Measurements from ENCODE around the gene CCDC157.

The CCDC157 gene

DNA sequence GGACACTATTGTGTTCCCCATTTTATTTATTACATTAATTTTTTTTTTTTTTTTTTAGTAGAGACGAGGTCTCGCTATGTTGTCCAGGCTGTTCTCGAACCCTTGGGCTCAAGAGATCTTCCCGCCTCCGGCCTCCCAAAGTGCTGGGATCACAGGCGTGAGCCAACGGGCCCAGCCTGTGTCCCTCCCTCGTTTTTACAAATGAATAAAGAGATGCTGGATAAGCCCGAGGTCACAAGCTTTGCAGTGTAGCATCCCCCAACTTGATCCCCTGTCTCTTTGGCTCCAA, 68.5 kb downstream of the CCDC157 start:
- no peaks in the 10 kb centered on the region for H3K27me3 Mint-ChIP-seq (ENCODE audit: low read depth)
- peak overlapping the region; percentile 98 for H3K4me3 Mint-ChIP-seq
- no peak for DNase-seq (ENCODE audit: low spot score)
- H3K36me3 Mint-ChIP-seq (ENCODE audit: low read depth): peaks cover 43% of the 10 kb centered on the region
- no peaks in the 10 kb centered on the region for H3K9me3 Mint-ChIP-seq
- H3K27ac Mint-ChIP-seq: peak overlapping the region; percentile 92
- H3K4me1 Mint-ChIP-seq (ENCODE audit: low read depth): peaks cover 49% of the 10 kb centered on the region

DNA sequence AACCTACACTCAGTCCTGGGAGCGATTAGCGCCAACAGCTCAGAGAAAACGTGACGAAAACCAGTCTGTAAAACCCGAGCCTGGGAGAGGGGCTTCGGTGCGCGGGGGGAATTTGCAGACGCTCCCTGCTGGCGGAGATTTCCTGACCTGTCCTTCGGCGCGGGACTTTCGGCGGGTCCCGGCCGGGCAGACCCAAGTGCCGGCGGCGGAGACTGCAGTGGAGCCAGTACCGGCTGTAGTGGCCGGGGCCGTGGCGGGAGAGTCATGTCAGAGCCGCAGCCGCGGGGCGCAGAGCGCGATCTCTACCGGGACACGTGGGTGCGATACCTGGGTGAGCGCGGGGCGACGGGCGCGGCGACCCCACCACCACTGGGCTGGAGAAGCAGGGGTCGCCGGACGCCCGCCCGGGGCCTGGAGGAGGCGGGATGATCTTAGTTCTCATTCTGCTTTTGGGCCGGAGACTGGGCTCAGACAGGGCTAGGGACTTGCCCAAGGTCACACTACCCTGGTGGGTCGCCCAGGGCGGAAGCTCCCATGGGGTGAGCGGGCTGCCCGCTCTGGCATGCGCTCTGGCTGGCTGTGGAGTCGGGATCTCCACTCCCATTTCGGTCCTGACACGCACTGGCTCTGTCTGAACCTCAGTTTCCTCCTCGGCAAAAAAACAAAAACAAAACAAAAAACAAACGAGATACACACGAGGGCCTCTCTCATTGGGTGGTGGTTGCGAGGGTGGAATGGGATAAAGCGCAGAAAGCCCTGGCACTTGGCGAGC, 69.0 kb downstream of the CCDC157 start, which contains the start of gene MTFP1:
TSS of gene MTFP1 (plus strand) at position 153 of the 772 bp plus-strand sequence. CDS start at position 265, 112 bp downstream.
- peak; percentile 52 for DNase-seq (ENCODE audit: low spot score)
- H3K4me3 Mint-ChIP-seq: peak within 1 kb of the TSS; percentile 98
- peaks cover 38% of the 10 kb centered on the region for H3K36me3 Mint-ChIP-seq (ENCODE audit: low read depth)
- H3K4me1 Mint-ChIP-seq (ENCODE audit: low read depth): peaks cover 43% of the 10 kb centered on the region
- no peaks in the 10 kb centered on the region for H3K27me3 Mint-ChIP-seq (ENCODE audit: low read depth)
- peak within 1 kb of the TSS; percentile 99 for H3K27ac Mint-ChIP-seq
- H3K9me3 Mint-ChIP-seq: no peaks in the 10 kb centered on the region

All from T-helper 2 cell treated with Interferon-gamma antibody and Interleukin-4, amounts not matched to agents 5 μg/mL and 100 μg/mL, for 36 hours (primary cell).